NCI-H187 (cell line): ENCODE results near the gene MAPK1.
"Not testable (repeated sequence)": the region's sequence is repeated elsewhere in the genome, so short reads cannot be mapped to it uniquely, and the experiment has no call there.

Experiments used
- DNase-seq, 2 experiments: peaks; one replicate each; lab custom pipeline; 2025; lab: John Stamatoyannopoulos, UW

MAPK1 gene

DNA sequence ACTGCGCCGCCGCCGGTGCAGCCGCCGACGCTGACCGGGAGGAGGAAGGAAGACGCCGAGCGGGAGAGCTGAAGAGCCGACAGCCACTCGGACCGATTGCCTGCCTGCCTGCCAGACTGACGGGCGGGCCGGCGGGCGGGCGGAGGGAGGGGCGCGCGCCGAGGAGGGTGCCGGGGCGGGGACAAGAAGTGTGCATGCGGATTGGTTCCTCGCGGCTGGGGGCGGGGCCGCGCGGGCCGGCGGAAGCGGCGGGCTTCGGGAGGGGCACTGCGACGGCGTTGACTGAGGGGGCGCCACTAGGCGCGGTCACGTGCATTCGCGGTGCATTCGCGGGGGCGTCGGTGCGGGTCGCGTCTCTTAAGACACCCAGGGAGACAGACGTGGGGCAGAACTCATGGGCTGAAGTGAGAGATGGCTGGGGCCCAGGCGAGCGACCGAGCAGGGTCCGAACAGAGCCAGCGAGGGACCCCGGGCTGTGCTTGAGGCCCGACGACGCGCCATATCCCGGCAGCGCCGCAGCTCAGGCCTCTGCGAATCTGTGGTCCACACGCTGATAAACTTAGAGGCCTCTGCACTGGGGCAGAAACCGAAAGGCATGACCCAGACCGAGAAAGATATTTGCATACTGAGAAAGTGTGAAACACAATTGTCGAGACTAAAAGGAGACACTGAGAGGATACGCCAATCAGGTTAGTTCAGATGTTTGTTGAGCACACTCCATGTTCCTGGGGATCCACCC is at the start of gene MAPK1:
MAPK1 (minus strand) TSS at position 118 of the 739 bp plus-strand sequence. CDS start 205 bp downstream, outside the sequence.
- DNase-seq = peak; percentile 46 to 66

- DNase-seq = no peak
Observed at GRCh38 chr22:21916309-21916918, 49.0 kb upstream of the MAPK1 start.

- DNase-seq = no peak
Observed at GRCh38 chr22:21915624-21916308, 48.3 kb upstream of the MAPK1 start.

- not testable (repeated sequence) for DNase-seq
Observed at GRCh38 chr22:21914033-21914642, 46.7 kb upstream of the MAPK1 start.

DNA sequence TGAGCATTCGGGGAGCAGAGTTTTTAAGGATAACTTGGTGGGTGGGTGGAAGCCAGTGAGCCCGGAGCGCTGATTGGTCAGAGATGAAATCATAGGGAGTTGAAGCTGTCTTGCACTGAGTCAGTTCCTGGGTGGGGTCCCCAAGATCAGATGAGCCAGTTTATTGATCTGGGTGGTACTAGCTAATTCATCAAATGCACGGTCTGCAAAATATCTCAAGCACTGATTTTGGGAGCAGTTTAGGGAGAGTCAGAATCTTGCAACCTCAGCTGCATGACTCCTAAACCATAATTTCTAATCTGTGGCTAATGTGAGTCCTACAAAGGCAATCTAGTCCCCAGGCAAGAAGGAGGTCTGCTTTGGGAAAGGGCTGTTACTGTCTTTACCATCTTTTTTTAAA is 42.9 kb upstream of the MAPK1 start:
- DNase-seq = not testable (repeated sequence)

DNA sequence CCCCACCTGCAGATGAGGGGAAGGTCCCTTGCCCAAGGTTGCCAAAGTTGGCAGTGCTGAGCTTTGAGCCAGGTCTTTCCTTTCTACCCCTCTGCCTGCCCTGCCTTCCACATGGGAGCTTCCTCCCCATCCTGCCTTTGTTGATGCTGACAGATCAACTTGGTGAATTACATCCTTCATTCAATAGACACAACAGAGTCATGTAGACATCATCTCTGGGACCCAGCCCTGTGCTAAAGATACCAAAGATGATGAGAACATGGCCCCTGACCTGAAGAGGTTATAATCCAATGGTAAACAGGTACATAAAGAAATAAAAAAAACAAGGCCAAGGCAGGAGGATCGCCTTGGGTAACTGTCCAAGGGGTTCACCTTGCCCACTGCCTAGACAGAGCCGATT is 42.4 kb upstream of the MAPK1 start:
- DNase-seq = no peak

DNA sequence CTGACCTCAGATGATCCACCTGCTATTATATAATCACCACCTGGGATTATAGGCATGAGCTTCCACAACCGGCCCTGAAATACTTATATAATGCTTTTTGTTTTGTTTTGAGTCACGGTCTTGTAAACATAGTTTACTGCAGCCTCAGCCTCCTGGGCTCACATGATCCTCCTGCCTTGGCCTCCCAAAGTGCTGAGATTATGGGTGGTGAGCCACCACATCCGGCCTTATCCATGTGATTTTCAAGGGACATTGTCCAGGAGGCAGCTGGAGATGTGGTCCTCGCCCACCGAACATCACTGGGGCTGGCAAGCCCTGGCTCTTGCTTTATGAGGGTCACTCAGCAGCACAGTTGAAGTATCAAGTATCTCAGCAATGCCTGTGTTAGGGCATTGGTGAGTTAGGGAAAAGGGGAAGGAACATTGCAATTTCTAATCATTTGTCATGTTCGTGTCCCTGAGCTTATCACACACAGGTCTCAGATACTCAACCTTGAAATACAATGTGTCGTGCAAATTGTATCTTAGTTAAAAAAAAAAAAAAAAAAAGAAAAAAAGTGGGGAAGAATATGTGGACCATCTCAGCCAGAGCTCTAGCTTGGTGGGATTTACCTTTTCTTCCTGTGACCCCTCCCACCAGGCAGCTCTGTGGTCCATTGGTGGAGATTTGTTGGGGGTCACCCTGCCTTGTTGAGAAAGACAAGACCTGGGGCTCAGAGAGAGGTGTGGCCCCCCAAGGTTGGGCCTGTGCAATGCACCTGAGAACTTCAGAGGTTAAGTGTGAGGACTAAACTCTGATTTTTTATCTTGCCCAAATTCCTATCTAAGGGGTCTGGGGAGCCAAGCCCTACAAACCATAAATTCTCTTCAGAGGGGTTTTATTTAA is 40.4 kb upstream of the MAPK1 start:
- no peak for DNase-seq

- not testable (repeated sequence) for DNase-seq
Observed at GRCh38 chr22:21905234-21905633, 37.8 kb upstream of the MAPK1 start.

GRCh38 chr22:21904250-21904789 is 36.9 kb upstream of the MAPK1 start:
- DNase-seq = no peak

- DNase-seq = no peak
Observed at GRCh38 chr22:21903283-21903682, 35.8 kb upstream of the MAPK1 start.

GRCh38 chr22:21902296-21903087 is 35.0 kb upstream of the MAPK1 start:
- no peak for DNase-seq

- no peak for DNase-seq
Observed at GRCh38 chr22:21898354-21898896, 31.0 kb upstream of the MAPK1 start.

DNA sequence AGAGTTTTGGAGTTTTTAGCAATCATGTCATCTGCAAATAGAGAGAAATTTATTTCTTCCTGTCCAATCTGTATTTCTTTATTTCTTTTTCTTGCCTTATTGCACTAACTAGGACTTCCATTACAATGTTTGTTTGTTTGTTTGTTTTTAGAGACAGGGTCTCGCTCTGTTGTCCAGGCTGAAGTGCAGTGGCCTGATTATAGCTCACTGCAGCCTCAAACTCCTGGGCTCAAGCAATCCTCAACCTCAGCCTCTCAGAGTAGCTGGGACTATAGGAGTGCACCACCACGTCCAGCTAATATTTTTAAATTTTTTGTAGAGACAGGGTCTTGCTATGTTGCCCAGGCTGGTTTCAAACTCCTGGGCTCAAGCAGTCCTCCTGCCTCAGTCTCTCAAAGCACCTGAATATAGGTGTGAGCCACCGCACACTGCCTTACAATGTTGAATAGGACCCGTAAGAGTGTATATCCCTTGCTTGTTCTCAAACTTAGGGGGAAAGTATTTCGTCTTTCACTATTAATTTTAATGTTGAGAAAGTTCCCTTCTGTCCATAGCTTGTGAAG is 29.6 kb upstream of the MAPK1 start:
- no peak for DNase-seq

GRCh38 chr22:21896275-21896674 is 28.8 kb upstream of the MAPK1 start:
- not testable (repeated sequence) for DNase-seq

DNA sequence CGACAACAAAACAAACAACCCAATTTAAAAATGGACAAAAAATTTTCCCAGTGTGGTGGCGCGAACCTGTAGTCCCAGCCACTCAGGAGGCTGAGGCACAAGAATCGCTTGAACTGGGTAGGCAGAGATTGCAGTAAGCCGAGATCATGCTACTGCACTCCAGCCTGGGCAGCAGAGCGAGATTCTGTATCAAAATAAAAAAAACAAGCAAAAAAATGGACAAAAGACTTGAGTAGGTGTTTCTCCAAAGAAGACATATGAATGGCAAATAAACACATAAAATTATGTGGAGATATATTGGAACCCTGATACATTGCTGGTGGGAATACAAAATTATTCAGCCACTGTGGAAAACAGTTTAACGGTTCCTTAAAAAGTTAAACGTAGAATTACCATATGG is 27.4 kb upstream of the MAPK1 start:
- DNase-seq = no peak

- no peak for DNase-seq
Observed at GRCh38 chr22:21889251-21889990, 22.0 kb upstream of the MAPK1 start.

GRCh38 chr22:21887841-21888240 is 20.4 kb upstream of the MAPK1 start:
- no peak for DNase-seq

- DNase-seq = not testable (repeated sequence)
Observed at GRCh38 chr22:21883930-21884329, 16.5 kb upstream of the MAPK1 start.

GRCh38 chr22:21882754-21883333 is 15.4 kb upstream of the MAPK1 start:
- DNase-seq = not testable (repeated sequence)
